HepG2 (cell line): ENCODE data around the gene NCBP3. TPM values are rescaled to one million over a fixed set of nuclear protein-coding genes. Genes with fewer than 3 reads are reported as not detected.

Source experiments
- ATAD3A ChIP-seq: sonication (generic); formaldehyde crosslinking; IDR thresholded peaks from 2 replicates; pipeline ENCODE4 v1.4.0; 2020; ENCODE audit warnings: missing genetic modification reagents
- CBX5 ChIP-seq: sonication (generic); formaldehyde crosslinking; IDR thresholded peaks from 2 replicates; pipeline ENCODE4 v1.4.0; 2020; ENCODE audit warnings: missing genetic modification reagents, borderline replicate concordance
- CEBPB ChIP-seq: IDR thresholded peaks from 2 replicates; pipeline ENCODE4 v1.6.1; 2011; ENCODE audit warnings: low read depth, low read length, improper control_type of control experiment, borderline replicate concordance
- CERS6 ChIP-seq: sonication (generic); formaldehyde crosslinking; IDR thresholded peaks from 2 replicates; pipeline ENCODE4 v1.5.0; 2020; ENCODE audit warnings: missing genetic modification reagents
- DDIT3 ChIP-seq: sonication (generic); formaldehyde crosslinking; IDR thresholded peaks from 2 replicates; pipeline ENCODE4 v1.4.0; 2020; ENCODE audit warnings: mild to moderate bottlenecking, missing genetic modification reagents
- ELK4 ChIP-seq: sonication (generic); formaldehyde crosslinking; IDR thresholded peaks from 2 replicates; pipeline ENCODE4 v1.9.0; 2021; ENCODE audit warnings: missing genetic modification reagents, borderline replicate concordance
- GPN1 ChIP-seq: sonication (generic); formaldehyde crosslinking; IDR thresholded peaks from 2 replicates; pipeline ENCODE4 v1.5.1; 2020; ENCODE audit warnings: missing genetic modification reagents, borderline replicate concordance
- KLF13 ChIP-seq: sonication (generic); formaldehyde crosslinking; IDR thresholded peaks from 2 replicates; pipeline ENCODE4 v1.4.0; 2020; ENCODE audit warnings: mild to moderate bottlenecking, missing genetic modification reagents
- MTA1 ChIP-seq: sonication (generic); formaldehyde crosslinking; IDR thresholded peaks from 2 replicates; pipeline ENCODE4 v1.4.0; 2020; ENCODE audit warnings: missing genetic modification reagents, mild to moderate bottlenecking, borderline replicate concordance
- MYC ChIP-seq: sonication (generic); formaldehyde crosslinking; IDR thresholded peaks from 2 replicates; pipeline ENCODE4 v1.9.0; 2021; ENCODE audit warnings: missing genetic modification reagents, borderline replicate concordance
- PATZ1 ChIP-seq: sonication (generic); formaldehyde crosslinking; IDR thresholded peaks from 2 replicates; pipeline ENCODE4 v1.4.0; 2020; ENCODE audit warnings: missing genetic modification reagents
- REL ChIP-seq: sonication (generic); formaldehyde crosslinking; conservative IDR thresholded peaks from 2 replicates; pipeline ENCODE4 v1.8.0; 2022; ENCODE audit warnings: mild to moderate bottlenecking, missing genetic modification reagents, moderate library complexity
- YEATS2 ChIP-seq: sonication (generic); formaldehyde crosslinking; IDR thresholded peaks from 2 replicates; pipeline ENCODE4 v1.4.0; 2020; ENCODE audit warnings: missing genetic modification reagents, borderline replicate concordance
- ZNF18 ChIP-seq: sonication (generic); formaldehyde crosslinking; IDR thresholded peaks from 2 replicates; pipeline ENCODE4 v1.8.0; 2022; ENCODE audit warnings: mild to moderate bottlenecking, missing genetic modification reagents; ENCODE audit not compliant: insufficient replicate concordance
- ZNF224 ChIP-seq: sonication (generic); formaldehyde crosslinking; IDR thresholded peaks from 2 replicates; pipeline ENCODE4 v1.5.0; 2020; ENCODE audit warnings: mild to moderate bottlenecking, missing genetic modification reagents
- ZNF510 ChIP-seq: sonication (generic); formaldehyde crosslinking; IDR thresholded peaks from 2 replicates; pipeline ENCODE4 v1.4.0; 2020; ENCODE audit warnings: low read depth, mild to moderate bottlenecking, missing genetic modification reagents
- ZNF563 ChIP-seq: sonication (generic); formaldehyde crosslinking; IDR thresholded peaks from 2 replicates; pipeline ENCODE4 v1.8.0; 2022; ENCODE audit warnings: mild to moderate bottlenecking, moderate library complexity, missing genetic modification reagents
- ZNF576 ChIP-seq: sonication (generic); formaldehyde crosslinking; IDR thresholded peaks from 2 replicates; pipeline ENCODE4 v1.4.0; 2020; ENCODE audit warnings: mild to moderate bottlenecking, missing genetic modification reagents
- ZSCAN20 ChIP-seq: sonication (generic); formaldehyde crosslinking; IDR thresholded peaks from 2 replicates; pipeline ENCODE4 v1.4.0; 2020; ENCODE audit warnings: missing genetic modification reagents, mild to moderate bottlenecking, borderline replicate concordance
- ZUFSP ChIP-seq: sonication (generic); formaldehyde crosslinking; IDR thresholded peaks from 2 replicates; pipeline ENCODE4 v1.9.0; 2021; ENCODE audit warnings: missing genetic modification reagents, mild to moderate bottlenecking, borderline replicate concordance
- polyA plus RNA-seq, 8 experiments: library from polyadenylated mRNA; depleted of rRNA in 3 of 8; stranded (reverse) in 7 of 8; unstranded in 1 of 8; fragments of >200 nt; fragmentation: Illumina TruSeq in 4 of 8; extraction: Trizol in 4 of 8; gene quantifications; 2 replicates each; pipeline versions ENCODE4 v1.2.1 to v1.2.3, GENCODE V29; 2011 to 2016; ENCODE audit warnings: low read depth in 4 of 8, missing spikeins in 1 of 8, mixed read lengths in 1 of 8; ENCODE audit not compliant: insufficient read depth in 1 of 8
- total RNA-seq, 5 experiments: library from RNA; depleted of rRNA; stranded (reverse); fragments of >200 nt; fragmentation: Illumina TruSeq; extraction: Trizol; gene quantifications; 2 replicates each; pipeline ENCODE4 v1.2.3, GENCODE V29; 2016; ENCODE audit warnings: low read depth in 1 of 5

Gene NCBP3
- total and polyA plus RNA-seq, 2 of the 13 experiments (the other 11 are each of a cell fraction or from before 2014, with no cell fraction given), result 19.5 to 24.8 TPM

- TF ChIP-seq YEATS2 (CRISPR knock-in tag) (peak; percentile 92), ZNF510 (no peak), ELK4 (no peak), CERS6 (CRISPR knock-in tag) (no peak), ZUFSP (CRISPR knock-in tag) (no peak), MYC (CRISPR knock-in tag) (peak; percentile 59; the same call in 1 of the 2 replicates), PATZ1 (CRISPR knock-in tag) (peak; percentile 54), CBX5 (CRISPR knock-in tag) (peak; percentile 40; the same call in 1 of the 2 replicates), ATAD3A (CRISPR knock-in tag) (no peak), ZSCAN20 (CRISPR knock-in tag) (no peak; the same call in 1 of the 2 replicates), ZNF224 (CRISPR knock-in tag) (no peak), KLF13 (no peak), ZNF18 (CRISPR knock-in tag) (peak; percentile 83), MTA1 (CRISPR knock-in tag) (peak; percentile 69; the same call in 1 of the 2 replicates), ZNF563 (CRISPR knock-in tag) (peak; percentile 74), ZNF576 (CRISPR knock-in tag) (no peak), GPN1 (CRISPR knock-in tag) (no peak), REL (CRISPR knock-in tag) (no peak), CEBPB (no peak), DDIT3 (CRISPR knock-in tag) (no peak)
These were observed at the start of gene NCBP3 (continued) for GRCh38 chr17:3845621-3846436.
